Pons (tissue), 1 donor: ENCODE measurements around the gene MYL9.
"Not testable (repeated sequence)": the region's sequence is repeated elsewhere in the genome, so short reads cannot be mapped to it uniquely, and the experiment has no call there.

Source experiments
- DNase-seq: peaks from one replicate; pipeline ENCODE4 v3.0.0-alpha.2; 2016; ENCODE audit warnings: low spot score

The MYL9 gene

GRCh38 chr20:36549628-36549941 lies 8.3 kb downstream of the MYL9 start:
- no peak for DNase-seq

DNA sequence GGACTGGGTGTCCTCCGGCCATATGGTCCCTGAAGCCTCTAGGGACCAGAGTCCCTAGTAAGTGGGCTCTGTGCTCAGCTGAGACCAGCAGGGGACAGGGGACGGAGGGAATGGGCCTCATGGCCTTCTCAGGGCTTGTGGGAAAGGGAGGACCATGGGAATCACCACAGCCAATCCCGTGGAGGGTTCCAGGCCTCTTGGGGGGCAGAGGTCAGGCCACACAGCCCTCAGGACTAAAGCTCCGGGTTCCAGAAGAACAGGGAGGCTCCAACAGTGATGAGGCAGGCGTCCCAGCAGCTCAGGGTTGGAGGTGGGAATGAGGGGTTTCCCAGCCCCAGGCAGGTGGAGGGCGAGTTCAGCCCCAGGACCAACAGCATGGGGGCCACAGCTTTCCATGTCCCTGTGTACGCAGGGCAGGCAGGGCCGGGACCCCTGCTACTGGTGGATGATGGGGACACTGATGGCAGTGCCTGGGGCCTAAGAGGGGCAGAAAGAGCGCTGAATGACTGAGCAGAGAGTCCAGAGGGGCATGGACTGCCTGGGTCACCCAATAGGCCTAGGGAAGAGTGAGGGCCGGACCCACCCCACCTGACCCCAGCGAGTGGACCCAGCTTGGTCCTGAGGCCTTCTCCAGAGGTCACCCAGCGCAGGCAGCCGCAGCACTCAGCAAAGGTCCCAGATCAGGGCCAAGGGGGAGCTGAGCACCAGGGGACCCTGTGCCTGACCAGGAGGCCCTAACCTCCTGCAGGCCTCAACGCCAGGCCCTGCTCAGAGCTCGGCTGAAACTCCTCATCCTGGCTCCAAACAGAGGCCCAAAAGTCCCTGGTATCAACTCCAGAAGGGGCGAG lies 8.8 kb downstream of the MYL9 start:
- no peak for DNase-seq

DNA sequence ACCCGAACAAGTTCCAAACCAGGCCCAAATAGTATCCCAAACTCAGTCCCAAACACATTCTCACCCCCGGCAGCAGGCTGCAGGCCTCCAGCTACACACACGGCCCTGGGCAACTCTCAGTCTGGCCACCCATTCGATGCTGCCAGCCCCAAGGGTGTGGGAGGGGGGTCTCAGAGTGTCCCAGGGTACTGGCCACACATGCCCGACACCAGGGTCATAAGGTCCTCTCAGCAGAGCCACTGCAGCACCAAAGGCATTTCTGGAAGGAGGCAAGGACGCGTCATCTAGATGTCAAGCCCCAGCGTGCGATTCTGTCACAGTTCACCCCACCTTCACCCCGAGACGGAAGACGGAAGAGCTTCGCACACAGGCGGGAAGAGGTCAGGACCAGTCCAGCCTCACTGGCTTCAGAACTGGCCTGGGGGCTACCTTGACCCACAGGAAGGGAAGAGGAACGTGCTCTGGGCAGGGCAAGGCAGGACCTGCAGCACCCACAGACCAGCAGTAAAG lies 9.5 kb downstream of the MYL9 start:
- no peak for DNase-seq

GRCh38 chr20:36555248-36555647 lies 13.9 kb downstream of the MYL9 start:
- no peak for DNase-seq

DNA sequence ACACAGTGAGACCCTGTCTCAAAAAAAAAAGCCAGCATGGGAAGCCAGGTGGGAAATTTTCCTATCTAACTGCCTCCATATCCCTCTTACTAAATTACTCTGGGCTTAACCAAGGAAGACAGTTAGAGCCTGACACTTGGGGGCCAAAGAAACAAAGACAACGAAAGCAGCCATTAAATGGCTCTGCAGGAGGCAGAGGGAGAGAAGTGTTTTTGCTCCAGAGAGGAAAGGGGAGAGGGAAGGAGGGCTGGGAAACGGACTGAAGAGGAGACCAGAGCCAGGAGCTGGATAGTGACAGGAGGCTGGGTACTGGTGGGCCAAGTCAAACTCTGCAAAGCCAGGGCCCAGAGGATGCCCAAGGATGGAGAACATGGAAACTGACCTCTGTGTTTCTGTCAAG lies 21.4 kb downstream of the MYL9 start:
- no peak for DNase-seq

DNA sequence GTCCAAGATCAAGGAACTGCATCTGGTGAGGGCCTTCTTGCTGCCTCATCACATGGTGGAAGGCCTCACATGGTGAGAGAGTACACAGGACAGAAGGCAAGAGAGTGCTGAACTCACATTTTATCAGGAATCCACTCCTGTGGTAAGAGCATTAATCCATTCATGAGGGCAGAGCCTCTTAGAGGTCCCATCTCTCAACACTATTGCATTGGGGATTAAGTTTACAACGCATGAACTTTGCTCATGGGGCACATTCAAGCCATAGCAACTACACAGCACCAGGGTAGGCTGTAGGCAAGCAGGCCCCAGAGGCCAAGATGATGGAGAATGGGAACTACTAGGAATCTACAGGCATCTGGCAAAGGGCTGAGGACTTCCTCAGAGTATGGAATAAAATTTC lies 22.1 kb downstream of the MYL9 start:
- no peak for DNase-seq

GRCh38 chr20:36564078-36564725 lies 22.9 kb downstream of the MYL9 start:
- not testable (repeated sequence) for DNase-seq

DNA sequence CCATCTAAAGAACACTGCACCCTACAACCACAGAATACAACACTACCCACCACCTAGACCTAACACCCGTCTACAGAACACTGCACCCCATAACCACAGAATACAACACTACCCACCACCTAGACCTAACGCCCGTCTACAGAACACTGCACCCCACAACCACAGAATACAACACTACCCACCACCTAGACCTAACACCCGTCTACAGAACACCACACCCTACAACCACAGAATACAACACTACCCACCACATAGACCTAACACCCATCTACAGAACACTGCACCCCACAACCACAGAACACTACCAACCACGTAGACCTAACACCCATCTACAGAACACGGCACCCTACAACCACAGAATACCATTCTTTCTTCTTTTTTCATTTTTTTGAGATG lies 23.4 kb downstream of the MYL9 start:
- DNase-seq: not testable (repeated sequence)

GRCh38 chr20:36565520-36565919 lies 24.2 kb downstream of the MYL9 start:
- no peak for DNase-seq

DNA sequence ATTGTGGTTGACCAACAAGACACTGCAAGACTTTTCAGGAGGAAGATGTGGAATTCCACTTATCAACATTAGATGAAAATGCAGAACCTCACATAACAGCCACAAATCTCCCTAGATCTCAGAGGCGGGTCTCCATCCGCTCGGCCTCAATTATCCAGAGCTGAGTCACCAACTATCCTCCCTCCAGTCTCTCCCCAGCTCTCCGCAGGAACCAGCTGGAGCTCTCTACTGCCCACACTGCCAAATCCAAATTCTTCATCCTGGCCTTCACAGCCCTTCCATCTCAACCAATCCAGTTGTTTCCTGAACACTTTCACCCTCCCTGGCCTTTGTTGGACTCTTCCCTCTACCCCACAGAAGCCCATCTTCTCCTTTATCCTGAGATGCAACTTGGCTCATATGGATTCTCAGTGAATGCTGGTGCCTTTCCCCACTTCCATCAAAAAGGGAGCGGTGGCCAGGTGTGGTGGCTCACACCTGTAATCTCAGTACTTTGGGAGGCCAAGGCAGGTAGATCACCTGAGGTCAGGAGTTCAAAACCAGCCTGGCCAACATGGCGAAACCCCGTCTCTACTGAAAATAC lies 28.6 kb downstream of the MYL9 start:
- no peak for DNase-seq

GRCh38 chr20:36571564-36572504 lies 30.5 kb downstream of the MYL9 start:
- no peak for DNase-seq

GRCh38 chr20:36572701-36573102 lies 31.4 kb downstream of the MYL9 start:
- no peak for DNase-seq

DNA sequence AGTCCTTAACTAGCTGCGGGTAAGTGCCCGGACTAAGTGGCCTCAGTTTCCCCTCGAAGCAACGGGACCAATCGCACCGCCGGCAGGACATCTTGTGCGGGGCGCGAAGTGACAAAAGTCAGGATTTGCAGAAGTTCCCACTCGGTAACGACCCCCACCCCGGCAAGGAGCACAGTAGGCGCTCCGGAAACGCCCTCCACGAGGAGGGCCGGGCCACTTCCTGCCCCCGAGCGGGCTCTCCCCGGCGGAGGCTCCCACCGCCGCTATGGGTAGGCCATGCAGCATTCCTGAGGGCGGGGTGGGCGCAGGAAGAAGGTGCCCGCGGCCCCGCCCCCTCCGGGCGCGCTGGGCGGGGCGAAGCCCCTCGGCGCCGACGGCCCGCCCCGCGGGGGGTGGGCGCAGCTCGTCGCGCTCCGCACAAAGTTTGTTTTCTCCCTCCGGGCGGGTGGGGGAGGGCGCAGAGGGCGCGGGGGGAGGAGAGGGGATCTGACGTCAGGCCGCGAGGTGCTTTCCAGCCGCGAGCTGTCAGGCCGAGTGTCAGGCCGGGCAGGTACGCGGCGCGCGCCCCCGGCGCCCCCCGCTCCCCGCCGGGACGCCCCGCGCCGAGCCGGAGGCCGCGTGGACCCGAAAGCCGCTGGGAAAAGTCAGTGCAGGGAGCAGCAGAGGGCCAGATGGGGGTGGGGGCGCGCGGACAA lies 31.9 kb downstream of the MYL9 start, which contains the start of gene TGIF2:
Gene TGIF2 (plus strand): TSS at position 495 of the 695 bp plus-strand sequence. CDS start 5,178 bp downstream, outside the sequence.
- DNase-seq: peak; percentile 29

DNA sequence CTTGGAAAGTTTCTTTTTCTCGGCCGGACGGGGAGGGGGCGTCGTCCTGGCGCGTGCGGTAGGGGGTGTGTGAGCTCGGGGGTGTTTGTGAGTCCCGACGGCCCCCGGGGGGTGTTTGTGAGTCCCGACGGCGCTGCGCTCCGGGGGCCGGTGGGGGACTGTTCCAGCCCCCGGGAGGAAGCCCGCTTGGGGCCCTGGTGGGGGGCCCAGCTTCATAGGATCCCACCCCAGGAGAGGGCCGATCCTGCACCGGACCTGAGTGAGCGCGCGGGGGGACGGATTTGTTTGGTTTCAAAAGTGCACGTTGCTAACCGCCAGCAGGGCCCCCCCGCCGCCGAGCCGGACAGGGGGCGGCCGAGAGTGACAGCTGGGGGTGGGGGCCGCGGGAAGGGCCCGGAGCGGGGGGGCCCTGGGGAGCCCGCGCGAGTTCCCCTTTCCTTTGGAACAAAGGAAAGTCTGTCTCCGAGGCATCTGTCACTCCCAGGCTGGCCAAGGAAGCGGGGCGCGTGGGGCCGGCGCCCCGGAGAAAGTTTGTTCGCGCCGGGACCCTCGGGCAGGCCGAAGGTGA lies 32.6 kb downstream of the MYL9 start:
- DNase-seq: peak; percentile 40

- no peak for DNase-seq
Observed at GRCh38 chr20:36574366-36575135, 33.2 kb downstream of the MYL9 start.

- no peak for DNase-seq
Observed at GRCh38 chr20:36576081-36576445, 34.7 kb downstream of the MYL9 start.

DNA sequence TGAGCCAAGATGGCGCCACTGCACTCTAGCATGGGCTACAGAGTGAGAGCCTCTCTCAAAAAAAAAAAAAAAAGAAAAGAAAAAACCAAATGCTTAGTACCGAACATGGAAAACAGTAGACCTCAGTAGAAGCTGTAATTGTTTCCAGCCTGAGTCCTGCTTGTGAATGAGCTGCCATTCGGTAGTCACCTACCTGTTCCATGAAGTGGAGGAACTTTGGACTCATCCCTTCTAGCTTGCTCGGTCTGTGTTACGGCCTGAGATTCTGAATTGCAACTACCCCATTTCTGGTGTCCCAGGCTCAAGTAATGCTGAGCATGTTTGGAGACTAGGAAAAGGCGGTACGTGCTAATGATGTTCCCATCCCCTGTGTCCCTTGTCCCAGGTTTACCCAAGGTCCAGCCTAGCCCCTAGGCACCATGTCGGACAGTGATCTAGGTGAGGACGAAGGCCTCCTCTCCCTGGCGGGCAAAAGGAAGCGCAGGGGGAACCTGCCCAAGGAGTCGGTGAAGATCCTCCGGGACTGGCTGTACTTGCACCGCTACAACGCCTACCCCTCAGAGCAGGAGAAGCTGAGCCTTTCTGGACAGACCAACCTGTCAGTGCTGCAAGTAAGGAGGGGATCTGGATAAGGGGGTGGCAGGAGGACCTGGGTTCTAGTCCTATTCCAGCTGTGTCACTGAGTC lies 37.2 kb downstream of the MYL9 start:
- no peak for DNase-seq

GRCh38 chr20:36579996-36580545 lies 38.8 kb downstream of the MYL9 start:
- DNase-seq: no peak

DNA sequence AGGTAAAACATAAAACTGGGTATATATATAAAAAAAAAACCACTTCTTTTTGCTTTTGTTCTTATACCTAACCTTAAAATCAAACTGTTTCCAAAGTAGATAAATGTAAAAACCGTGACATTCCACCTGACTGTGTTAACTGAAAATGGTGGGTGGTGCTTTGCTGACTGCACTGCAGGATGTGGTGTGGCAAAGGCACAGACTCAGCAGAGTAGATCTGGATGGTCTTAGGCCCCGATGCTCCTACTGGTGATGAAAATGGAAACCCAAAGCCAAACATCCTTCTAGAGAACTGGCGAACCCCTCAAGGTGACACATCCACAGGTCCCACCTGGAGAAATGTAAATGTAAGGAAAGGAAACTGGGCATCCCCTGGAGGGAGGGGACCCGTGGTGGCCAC lies 41.0 kb downstream of the MYL9 start:
- DNase-seq: no peak
